GM12878 (cell line): ENCODE results near the gene PRSS58. TPM values are rescaled to one million over a fixed set of nuclear protein-coding genes. Genes with fewer than 3 reads are reported as not detected.

Experiments
- ATAC-seq: fragments of 200-7000 bp; cut with Tn5 transposase; 3 replicates; pipeline ENCODE4 v1.9.1; 2020; ENCODE audit warnings: mild to moderate bottlenecking, moderate library complexity
- BruUV-seq: library from RNA; stranded (reverse); fragments of 400-500 nt; replicated peaks from 2 replicates; lab custom pipeline; 2021; lab: Mats Ljungman, UMichigan
- CTCF ChIA-PET: fragments of 300-600 bp; sonication (Branson Sonifier 250); formaldehyde crosslinking; extraction: SDS; loops from one replicate; lab custom pipeline; 2021; ENCODE audit warnings: inconsistent platforms; lab: Yijun Ruan, JAX
- POLR2A ChIA-PET: fragments of 350-600 bp; formaldehyde crosslinking; extraction: SDS; loops from one replicate; lab custom pipeline; 2021; ENCODE audit warnings: inconsistent platforms; lab: Charles Lee
- RAD21 ChIA-PET: fragments of 300-600 bp; sonication (Branson Sonifier 250); formaldehyde crosslinking; loops from one replicate; lab custom pipeline; 2023; ENCODE audit warnings: antibody characterized with exemption; ENCODE audit not compliant: unreplicated experiment; lab: Charles Lee
- SMC1A ChIA-PET: fragments of 300-600 bp; sonication (Branson Sonifier 250); formaldehyde crosslinking; loops from one replicate; lab custom pipeline; 2023; ENCODE audit not compliant: unreplicated experiment, uncharacterized antibody; lab: Charles Lee
- DNase-seq: peaks from one replicate; pipeline ENCODE4 v3.0.0-alpha.2; 2011; ENCODE audit warnings: low read depth, low spot score
- FAIRE-seq: peaks from 3 replicates; lab custom pipeline; 2011; peaks lifted over from hg19 to GRCh38; lab: Jason Lieb, UNC
- H2AFZ ChIP-seq: 2 replicates; pipeline ENCODE4 v1.6.0; 2011; ENCODE audit warnings: low read depth, low read length, control low read depth; ENCODE audit not compliant: control insufficient read depth
- H3K27ac ChIP-seq: 2 replicates; pipeline ENCODE4 v1.5.1; 2011; ENCODE audit warnings: control low read depth; ENCODE audit not compliant: control insufficient read depth, insufficient read depth
- H3K27me3 ChIP-seq, 2 experiments: replicated peaks in 1 of 2; 2 replicates each; pipeline versions ENCODE4 v1.6.0 to v1.6.1; 2011; ENCODE audit warnings: low read length in 1 of 2; ENCODE audit not compliant: control insufficient read depth in 2 of 2, insufficient read depth in 2 of 2
- H3K36me3 ChIP-seq, 2 experiments: 2 replicates each; pipeline ENCODE4 v1.5.1; 2011; ENCODE audit warnings: low read length in 1 of 2; ENCODE audit not compliant: control insufficient read depth in 2 of 2, insufficient read depth in 2 of 2
- H3K4me1 ChIP-seq: 2 replicates; pipeline ENCODE4 v1.6.1; 2011; ENCODE audit warnings: mild to moderate bottlenecking, low read length, moderate library complexity, mixed read lengths; ENCODE audit not compliant: control insufficient read depth, insufficient read depth
- H3K4me2 ChIP-seq: 2 replicates; pipeline ENCODE4 v1.6.0; 2011; ENCODE audit warnings: control low read depth; ENCODE audit not compliant: control insufficient read depth, insufficient read depth
- H3K4me3 ChIP-seq: fragments of 200-600 bp; sonication (generic); 2 replicates; pipeline ENCODE4 v1.5.1; 2016
- H3K79me2 ChIP-seq: 2 replicates; pipeline ENCODE4 v1.6.0; 2011; ENCODE audit warnings: low read length; ENCODE audit not compliant: control insufficient read depth, insufficient read depth
- H3K9ac ChIP-seq: 2 replicates; pipeline ENCODE4 v1.8.0; 2011; ENCODE audit warnings: low read length, control low read depth, mixed read lengths; ENCODE audit not compliant: control insufficient read depth, insufficient read depth
- H3K9me3 ChIP-seq: replicated peaks from 3 replicates; pipeline ENCODE4 v1.5.1; 2011; ENCODE audit warnings: mild to moderate bottlenecking, low read length; ENCODE audit not compliant: control insufficient read depth, insufficient read depth
- H4K20me1 ChIP-seq: 2 replicates; pipeline ENCODE4 v1.6.0; 2011; ENCODE audit not compliant: control insufficient read depth, insufficient read depth
- ASH2L ChIP-seq: fragments of 300-600, 200-600 bp; sonication (generic); IDR thresholded peaks from 2 replicates; pipeline ENCODE4 v1.6.1; 2017; ENCODE audit warnings: low read depth, mild to moderate bottlenecking, borderline replicate concordance
- EP300 ChIP-seq, 2 experiments: fragments of 150-350 bp in 1 of 2; IDR thresholded peaks; 2 replicates each; pipeline ENCODE4 v1.6.1; 2011 to 2012; ENCODE audit warnings: low read depth in 2 of 2, low read length in 2 of 2, borderline replicate concordance in 1 of 2, improper control_type of control experiment in 1 of 2, inconsistent platforms in 1 of 2; ENCODE audit not compliant: control insufficient read depth in 1 of 2
- HDAC2 ChIP-seq: fragments of 200-600 bp; sonication (generic); IDR thresholded peaks from 2 replicates; pipeline ENCODE4 v1.6.1; 2017
- KLF5 ChIP-seq: fragments of 450-650 bp; IDR thresholded peaks from 2 replicates; pipeline ENCODE4 v1.6.1; 2014; ENCODE audit warnings: mild to moderate bottlenecking; ENCODE audit not compliant: partially characterized antibody
- NFYA ChIP-seq: IDR thresholded peaks from 2 replicates; pipeline ENCODE4 v1.6.1; 2011; ENCODE audit warnings: low read depth, mild to moderate bottlenecking, low read length, improper control_type of control experiment, borderline replicate concordance
- PKNOX1 ChIP-seq: fragments of 450-650 bp; IDR thresholded peaks from 2 replicates; pipeline ENCODE4 v1.6.1; 2016; ENCODE audit warnings: mild to moderate bottlenecking
- SKIL ChIP-seq: fragments of 450-650 bp; IDR thresholded peaks from 2 replicates; pipeline ENCODE4 v1.6.1; 2017; ENCODE audit warnings: mild to moderate bottlenecking, low read depth, inconsistent platforms; ENCODE audit not compliant: poor library complexity, severe bottlenecking
- SMAD5 ChIP-seq: IDR thresholded peaks from 2 replicates; pipeline ENCODE4 v1.6.1; 2016; ENCODE audit warnings: antibody characterized with exemption, low read depth
- ZNF384 ChIP-seq: IDR thresholded peaks from 2 replicates; pipeline ENCODE4 v1.6.1; 2012; ENCODE audit warnings: low read depth, mild to moderate bottlenecking, low read length, improper control_type of control experiment, borderline replicate concordance
- ZZZ3 ChIP-seq: IDR thresholded peaks from 2 replicates; pipeline ENCODE4 v1.6.1; 2011; ENCODE audit warnings: low read depth; ENCODE audit not compliant: control insufficient read depth, insufficient read length
- WGBS: methylation state at CpG from one replicate; pipeline ENCODE4 v1.1.6; 2016; ENCODE audit warnings: low lambda C conversion rate; ENCODE audit not compliant: insufficient replicate concordance, insufficient coverage; ENCODE audit errors: missing lambda C conversion rate; 5-methylcytosine and 5-hydroxymethylcytosine counted together
- in situ Hi-C: fragments of 300-500 bp; cut with MboI; formaldehyde crosslinking; loops from 9 replicates; pipeline ENCODE4 v1.14.3; 2018; ENCODE audit warnings: mixed read lengths
- intact Hi-C: fragments of 100-400 bp; cut with micrococcal nuclease; formaldehyde crosslinking; loops from one replicate; pipeline ENCODE4 v1.14.2; 2022; ENCODE audit not compliant: unreplicated experiment
- polyA plus RNA-seq, 11 experiments: library from polyadenylated mRNA; depleted of rRNA in 4 of 11; unstranded in 6 of 11; stranded (reverse) in 5 of 11; fragments of >200 nt; fragmentation: Nextera tagmentation in 4 of 11; fragmentation: Illumina TruSeq in 1 of 11; extraction: Ambion mirVana in 4 of 11; extraction: Trizol in 1 of 11; gene quantifications; 1 replicate in 1 of 11; 2 replicates in 10 of 11; pipeline versions ENCODE4 v1.2.1 to v1.2.3, GENCODE V29; 2011 to 2016; ENCODE audit warnings: inconsistent platforms in 2 of 11, missing spikeins in 2 of 11, low read depth in 1 of 11
- total RNA-seq, 4 experiments: library from RNA; depleted of rRNA in 3 of 4; stranded (reverse); fragments of >200 nt in 3 of 4; fragmentation: Illumina TruSeq in 1 of 4; extraction: Trizol in 1 of 4; gene quantifications; 2 replicates each; pipeline versions ENCODE4 v1.2.1 to v1.2.3, GENCODE V29; 2013 to 2021
- TF ChIP-seq, protein P1 (sequence below): fragments of 450-650 bp; formaldehyde crosslinking; IDR thresholded peaks from 2 replicates; pipeline ENCODE4 v1.4.0; 2020; ENCODE audit warnings: mild to moderate bottlenecking, moderate library complexity
- TF ChIP-seq, protein P2 (sequence below): fragments of 150-350 bp; IDR thresholded peaks from 2 replicates; pipeline ENCODE4 v1.6.1; 2016; ENCODE audit warnings: low read depth, low read length
- TF ChIP-seq, protein P3 (sequence below): IDR thresholded peaks from 2 replicates; pipeline ENCODE4 v1.6.1; 2011; ENCODE audit warnings: low read depth, low read length, improper control_type of control experiment, borderline replicate concordance

Gene PRSS58
- total and polyA plus RNA-seq, 10 of the 15 experiments (the other 5 are each of a cell fraction or from before 2014, with no cell fraction given) = not detected

DNA sequence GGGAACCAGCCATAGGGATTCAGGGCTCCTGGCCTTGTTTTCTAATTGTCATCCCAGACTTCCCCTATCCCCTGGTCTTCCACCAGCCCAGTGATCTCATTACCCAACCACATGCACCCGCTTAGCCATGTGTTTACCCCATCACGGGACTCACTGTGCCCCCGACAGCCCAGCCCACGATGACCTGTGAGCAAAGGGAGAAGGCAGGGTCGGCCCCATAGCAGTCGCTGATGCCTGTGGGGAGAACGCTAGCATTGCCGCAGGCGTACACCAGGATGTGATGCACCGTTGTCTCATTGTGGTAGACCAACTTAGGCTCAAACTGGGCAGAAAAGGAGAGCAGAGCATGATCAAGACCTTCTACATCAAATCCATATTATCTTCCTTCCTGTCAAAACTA is 14.0 kb downstream of the PRSS58 start:
- no peaks in the 10 kb centered on the region for H3K36me3 ChIP-seq
- ChIA-PET SMC1A (no interaction called here), RAD21 (no interaction called here), POLR2A (no interaction called here), CTCF (no interaction called here)
- no peaks in the 10 kb centered on the region for H4K20me1 ChIP-seq
- H3K9ac ChIP-seq = no peak overlapping the region
- no peak overlapping the region for H3K4me2 ChIP-seq
- in situ Hi-C loops = no loop called here
- 32% methylated on average over 10 of the region's 10 CpGs for WGBS
- H2AFZ ChIP-seq = no peak overlapping the region
- H3K79me2 ChIP-seq = no peaks in the 10 kb centered on the region
- no peaks in the 10 kb centered on the region; a peak in 1 of 4 replicates for H3K27me3 ChIP-seq
- FAIRE-seq = no peak
- intact Hi-C loops = no loop called here
- no peak for ATAC-seq
- no TSS peak for BruUV-seq
- H3K27ac ChIP-seq = no peak overlapping the region
- no peak for DNase-seq
- no peaks in the 10 kb centered on the region for H3K4me1 ChIP-seq
- no peak overlapping the region for H3K4me3 ChIP-seq
- H3K9me3 ChIP-seq = no peaks in the 10 kb centered on the region
- TF ChIP-seq, protein P1, sequence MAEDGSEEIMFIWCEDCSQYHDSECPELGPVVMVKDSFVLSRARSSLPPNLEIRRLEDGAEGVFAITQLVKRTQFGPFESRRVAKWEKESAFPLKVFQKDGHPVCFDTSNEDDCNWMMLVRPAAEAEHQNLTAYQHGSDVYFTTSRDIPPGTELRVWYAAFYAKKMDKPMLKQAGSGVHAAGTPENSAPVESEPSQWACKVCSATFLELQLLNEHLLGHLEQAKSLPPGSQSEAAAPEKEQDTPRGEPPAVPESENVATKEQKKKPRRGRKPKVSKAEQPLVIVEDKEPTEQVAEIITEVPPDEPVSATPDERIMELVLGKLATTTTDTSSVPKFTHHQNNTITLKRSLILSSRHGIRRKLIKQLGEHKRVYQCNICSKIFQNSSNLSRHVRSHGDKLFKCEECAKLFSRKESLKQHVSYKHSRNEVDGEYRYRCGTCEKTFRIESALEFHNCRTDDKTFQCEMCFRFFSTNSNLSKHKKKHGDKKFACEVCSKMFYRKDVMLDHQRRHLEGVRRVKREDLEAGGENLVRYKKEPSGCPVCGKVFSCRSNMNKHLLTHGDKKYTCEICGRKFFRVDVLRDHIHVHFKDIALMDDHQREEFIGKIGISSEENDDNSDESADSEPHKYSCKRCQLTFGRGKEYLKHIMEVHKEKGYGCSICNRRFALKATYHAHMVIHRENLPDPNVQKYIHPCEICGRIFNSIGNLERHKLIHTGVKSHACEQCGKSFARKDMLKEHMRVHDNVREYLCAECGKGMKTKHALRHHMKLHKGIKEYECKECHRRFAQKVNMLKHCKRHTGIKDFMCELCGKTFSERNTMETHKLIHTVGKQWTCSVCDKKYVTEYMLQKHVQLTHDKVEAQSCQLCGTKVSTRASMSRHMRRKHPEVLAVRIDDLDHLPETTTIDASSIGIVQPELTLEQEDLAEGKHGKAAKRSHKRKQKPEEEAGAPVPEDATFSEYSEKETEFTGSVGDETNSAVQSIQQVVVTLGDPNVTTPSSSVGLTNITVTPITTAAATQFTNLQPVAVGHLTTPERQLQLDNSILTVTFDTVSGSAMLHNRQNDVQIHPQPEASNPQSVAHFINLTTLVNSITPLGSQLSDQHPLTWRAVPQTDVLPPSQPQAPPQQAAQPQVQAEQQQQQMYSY = no peak
- TF ChIP-seq SMAD5 (no peak), HDAC2 (no peak), KLF5 (no peak), ASH2L (no peak), ZNF384 (no peak), NFYA (no peak), EP300 (IDR thresholded peaks at IDR 0.05; ENCODE audit: borderline replicate concordance in 1 of 2, control insufficient read depth in 1 of 2, low read depth in 2 of 2, low read length in 2 of 2) (no peak), PKNOX1 (no peak), ZZZ3 (no peak), SKIL (no peak)
- TF ChIP-seq, protein P2, sequence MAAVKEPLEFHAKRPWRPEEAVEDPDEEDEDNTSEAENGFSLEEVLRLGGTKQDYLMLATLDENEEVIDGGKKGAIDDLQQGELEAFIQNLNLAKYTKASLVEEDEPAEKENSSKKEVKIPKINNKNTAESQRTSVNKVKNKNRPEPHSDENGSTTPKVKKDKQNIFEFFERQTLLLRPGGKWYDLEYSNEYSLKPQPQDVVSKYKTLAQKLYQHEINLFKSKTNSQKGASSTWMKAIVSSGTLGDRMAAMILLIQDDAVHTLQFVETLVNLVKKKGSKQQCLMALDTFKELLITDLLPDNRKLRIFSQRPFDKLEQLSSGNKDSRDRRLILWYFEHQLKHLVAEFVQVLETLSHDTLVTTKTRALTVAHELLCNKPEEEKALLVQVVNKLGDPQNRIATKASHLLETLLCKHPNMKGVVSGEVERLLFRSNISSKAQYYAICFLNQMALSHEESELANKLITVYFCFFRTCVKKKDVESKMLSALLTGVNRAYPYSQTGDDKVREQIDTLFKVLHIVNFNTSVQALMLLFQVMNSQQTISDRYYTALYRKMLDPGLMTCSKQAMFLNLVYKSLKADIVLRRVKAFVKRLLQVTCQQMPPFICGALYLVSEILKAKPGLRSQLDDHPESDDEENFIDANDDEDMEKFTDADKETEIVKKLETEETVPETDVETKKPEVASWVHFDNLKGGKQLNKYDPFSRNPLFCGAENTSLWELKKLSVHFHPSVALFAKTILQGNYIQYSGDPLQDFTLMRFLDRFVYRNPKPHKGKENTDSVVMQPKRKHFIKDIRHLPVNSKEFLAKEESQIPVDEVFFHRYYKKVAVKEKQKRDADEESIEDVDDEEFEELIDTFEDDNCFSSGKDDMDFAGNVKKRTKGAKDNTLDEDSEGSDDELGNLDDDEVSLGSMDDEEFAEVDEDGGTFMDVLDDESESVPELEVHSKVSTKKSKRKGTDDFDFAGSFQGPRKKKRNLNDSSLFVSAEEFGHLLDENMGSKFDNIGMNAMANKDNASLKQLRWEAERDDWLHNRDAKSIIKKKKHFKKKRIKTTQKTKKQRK = no peak
- TF ChIP-seq, protein P3, sequence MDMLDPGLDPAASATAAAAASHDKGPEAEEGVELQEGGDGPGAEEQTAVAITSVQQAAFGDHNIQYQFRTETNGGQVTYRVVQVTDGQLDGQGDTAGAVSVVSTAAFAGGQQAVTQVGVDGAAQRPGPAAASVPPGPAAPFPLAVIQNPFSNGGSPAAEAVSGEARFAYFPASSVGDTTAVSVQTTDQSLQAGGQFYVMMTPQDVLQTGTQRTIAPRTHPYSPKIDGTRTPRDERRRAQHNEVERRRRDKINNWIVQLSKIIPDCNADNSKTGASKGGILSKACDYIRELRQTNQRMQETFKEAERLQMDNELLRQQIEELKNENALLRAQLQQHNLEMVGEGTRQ = no peak
